Left lung (tissue), 10 donors: ENCODE results near the gene COL6A1. TPM values are rescaled to one million over a fixed set of nuclear protein-coding genes. Genes with fewer than 3 reads are reported as not detected.
A peak's percentile ranks its signal among the peaks of the same experiment; 100 is the strongest.

Experiments
- ATAC-seq: fragments of 200-7000 bp; cut with Tn5 transposase; one replicate; pipeline ENCODE4 v1.9.1; 2020; ENCODE audit warnings: moderate library complexity
- DNase-seq, 4 donors: peaks; one replicate each; pipeline ENCODE4 v3.0.0-alpha.2; 2013 to 2020
- H3K27ac ChIP-seq, 2 donors: fragments of 200-600 bp; sonication (generic) in 1 of 2; one replicate each; pipeline versions ENCODE4 v1.5.0 to v1.8.0; 2020 to 2021
- H3K27me3 ChIP-seq, 2 donors: fragments of 200-600 bp; sonication (generic) in 1 of 2; one replicate each; pipeline versions ENCODE4 v1.5.0 to v1.8.0; 2020 to 2021
- H3K36me3 ChIP-seq, 2 donors: fragments of 200-600 bp; sonication (generic) in 1 of 2; one replicate each; pipeline versions ENCODE4 v1.5.0 to v1.8.0; 2020 to 2021
- H3K4me1 ChIP-seq, 2 donors: fragments of 200-600 bp; one replicate each; pipeline ENCODE4 v1.8.0; 2021
- H3K4me3 ChIP-seq, 2 donors: fragments of 200-600 bp; sonication (generic) in 1 of 2; one replicate each; pipeline versions ENCODE4 v1.5.0 to v1.8.0; 2020 to 2021; ENCODE audit warnings: mild to moderate bottlenecking in 1 of 2
- H3K9me3 ChIP-seq, 2 donors: fragments of 200-600 bp; sonication (generic) in 1 of 2; one replicate each; pipeline versions ENCODE4 v1.5.0 to v1.8.0; 2020 to 2021
- intact Hi-C, 2 donors: fragments of 100-400 bp; cut with DNase I; formaldehyde crosslinking; loops; one replicate each; pipeline versions ENCODE4 v1.11.2 to v1.14.2; 2022
- polyA plus RNA-seq, 6 donors: library from polyadenylated mRNA; unstranded; fragments of 120-200 nt; gene quantifications; one replicate each; pipeline ENCODE4 v1.2.1, GENCODE V29; 2013; ENCODE audit not compliant: insufficient read length in 6 of 6
- total RNA-seq, 2 donors: library from RNA; stranded (reverse); fragmentation: NEBNext Ultra II Directional; extraction: Animal tissue kit (Norgen Biotek cat#: 25700); gene quantifications; one replicate each; pipeline ENCODE4 v1.2.1, GENCODE V29; 2021
- TF ChIP-seq, protein P1 (sequence below), 2 donors: fragments of 200-600 bp; sonication (generic) in 1 of 2; IDR thresholded peaks; one replicate each; pipeline versions ENCODE4 v1.5.0 to v1.8.0; 2021; ENCODE audit warnings: antibody characterized with exemption in 2 of 2
- donor health status: DM: no; HTN: yes; CAD: no.
- donor health status: DM: no; HTN: no; CAD: no.

The COL6A1 gene
- total and polyA plus RNA-seq, 8 donors = 272 to 574 (median 341) TPM

GRCh38 chr21:45965084-45965809 lies 16.3 kb upstream of the COL6A1 start:
- peaks cover 0 to 8% of the 10 kb centered on the region in 2 donors for H3K9me3 ChIP-seq
- H3K27ac ChIP-seq = no peak overlapping the region
- TF ChIP-seq, protein P1, sequence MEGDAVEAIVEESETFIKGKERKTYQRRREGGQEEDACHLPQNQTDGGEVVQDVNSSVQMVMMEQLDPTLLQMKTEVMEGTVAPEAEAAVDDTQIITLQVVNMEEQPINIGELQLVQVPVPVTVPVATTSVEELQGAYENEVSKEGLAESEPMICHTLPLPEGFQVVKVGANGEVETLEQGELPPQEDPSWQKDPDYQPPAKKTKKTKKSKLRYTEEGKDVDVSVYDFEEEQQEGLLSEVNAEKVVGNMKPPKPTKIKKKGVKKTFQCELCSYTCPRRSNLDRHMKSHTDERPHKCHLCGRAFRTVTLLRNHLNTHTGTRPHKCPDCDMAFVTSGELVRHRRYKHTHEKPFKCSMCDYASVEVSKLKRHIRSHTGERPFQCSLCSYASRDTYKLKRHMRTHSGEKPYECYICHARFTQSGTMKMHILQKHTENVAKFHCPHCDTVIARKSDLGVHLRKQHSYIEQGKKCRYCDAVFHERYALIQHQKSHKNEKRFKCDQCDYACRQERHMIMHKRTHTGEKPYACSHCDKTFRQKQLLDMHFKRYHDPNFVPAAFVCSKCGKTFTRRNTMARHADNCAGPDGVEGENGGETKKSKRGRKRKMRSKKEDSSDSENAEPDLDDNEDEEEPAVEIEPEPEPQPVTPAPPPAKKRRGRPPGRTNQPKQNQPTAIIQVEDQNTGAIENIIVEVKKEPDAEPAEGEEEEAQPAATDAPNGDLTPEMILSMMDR (IDR thresholded peaks at IDR 0.05) = no peak
- no peak overlapping the region for H3K4me3 ChIP-seq
- H3K4me1 ChIP-seq = peaks cover 0 to under 1% of the 10 kb centered on the region in 2 donors
- intact Hi-C loops = no loop called here
- H3K27me3 ChIP-seq = peaks cover 0 to 2% of the 10 kb centered on the region in 2 donors
- no peak for ATAC-seq
- H3K36me3 ChIP-seq = no peaks in the 10 kb centered on the region
- DNase-seq = no peak

DNA sequence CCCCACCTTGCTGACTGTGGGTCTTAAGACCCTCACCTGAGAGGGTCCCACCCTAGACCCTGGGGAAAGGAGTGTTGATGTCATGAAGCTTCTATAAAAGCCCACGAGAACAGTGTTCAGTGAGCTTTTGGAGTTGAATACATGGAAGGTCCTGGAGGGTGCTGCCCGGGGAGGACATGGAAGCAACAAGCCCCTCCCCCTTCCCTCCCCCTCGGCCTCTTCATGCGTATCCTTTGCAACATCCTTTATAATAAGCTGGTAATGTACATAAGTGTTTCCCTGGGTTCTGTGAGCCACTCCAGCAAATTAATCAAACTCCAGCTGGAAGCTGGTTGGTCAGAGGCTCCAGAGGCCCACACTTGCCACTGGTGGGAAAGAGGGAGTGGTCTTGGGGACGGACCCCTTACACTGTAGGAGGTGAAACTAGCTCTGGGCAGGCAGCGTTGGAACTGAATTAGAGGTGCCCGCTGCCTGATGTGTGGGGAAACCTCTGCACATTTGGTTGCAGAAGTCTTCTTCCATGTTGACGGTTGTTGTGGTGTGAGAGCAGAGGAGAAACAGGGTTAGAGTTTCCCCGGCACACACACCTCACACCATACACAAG lies 14.7 kb upstream of the COL6A1 start:
- DNase-seq (no peak), ATAC-seq (no peak)
- no peak overlapping the region for H3K27ac ChIP-seq
- H3K9me3 ChIP-seq = no peaks in the 10 kb centered on the region
- TF ChIP-seq, protein P1 (IDR thresholded peaks at IDR 0.05) = no peak
- peaks cover 8 to 10% of the 10 kb centered on the region in 2 donors for H3K4me1 ChIP-seq
- intact Hi-C loops = no loop called here
- H3K36me3 ChIP-seq = no peaks in the 10 kb centered on the region
- no peak overlapping the region for H3K4me3 ChIP-seq
- H3K27me3 ChIP-seq = peaks cover 1 to 17% of the 10 kb centered on the region in 2 donors

DNA sequence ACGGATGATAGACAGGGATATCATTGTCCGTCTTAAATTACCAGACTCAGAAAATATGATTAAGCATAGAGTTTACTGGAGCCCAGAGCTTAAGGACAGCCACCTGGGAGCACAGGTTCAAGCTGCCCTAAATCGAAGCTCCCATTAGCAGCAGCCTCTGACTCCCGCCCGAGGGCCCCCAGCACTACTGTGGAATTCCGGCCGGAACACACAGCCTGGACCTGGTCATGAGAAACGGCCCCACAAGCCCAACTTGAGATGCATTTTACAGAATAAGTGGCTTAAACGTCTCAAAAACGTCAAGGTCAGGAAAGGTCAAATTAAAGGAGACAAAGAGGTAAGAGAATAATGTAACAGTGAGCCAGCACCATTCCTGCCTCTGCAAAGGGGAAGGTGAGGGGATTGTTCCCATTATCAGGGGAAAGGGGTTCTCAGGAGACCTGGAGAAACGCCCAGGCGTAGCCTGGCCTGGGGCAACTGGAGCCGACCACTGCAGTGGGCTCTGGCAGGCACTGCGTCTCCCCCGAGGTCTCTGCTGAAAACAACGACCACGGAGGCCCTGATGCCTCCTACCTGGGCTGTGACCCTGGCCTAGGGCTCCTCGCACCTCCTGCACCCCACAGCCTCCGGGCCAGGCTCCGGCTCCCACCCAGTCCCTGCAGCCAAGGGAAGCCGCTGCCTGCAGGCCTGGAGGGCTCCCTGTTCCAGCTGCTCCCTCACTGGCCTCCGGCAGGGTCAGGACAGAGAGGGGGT lies 11.5 kb upstream of the COL6A1 start:
- intact Hi-C loops = no loop called here
- no peak overlapping the region for H3K27ac ChIP-seq
- H3K36me3 ChIP-seq = no peaks in the 10 kb centered on the region
- no peak overlapping the region for H3K4me3 ChIP-seq
- peaks cover 27 to 49% of the 10 kb centered on the region in 2 donors for H3K27me3 ChIP-seq
- no peaks in the 10 kb centered on the region for H3K9me3 ChIP-seq
- peaks cover 39 to 41% of the 10 kb centered on the region in 2 donors for H3K4me1 ChIP-seq
- ATAC-seq = no peak
- TF ChIP-seq, protein P1 (IDR thresholded peaks at IDR 0.05) = no peak
- no peak for DNase-seq

DNA sequence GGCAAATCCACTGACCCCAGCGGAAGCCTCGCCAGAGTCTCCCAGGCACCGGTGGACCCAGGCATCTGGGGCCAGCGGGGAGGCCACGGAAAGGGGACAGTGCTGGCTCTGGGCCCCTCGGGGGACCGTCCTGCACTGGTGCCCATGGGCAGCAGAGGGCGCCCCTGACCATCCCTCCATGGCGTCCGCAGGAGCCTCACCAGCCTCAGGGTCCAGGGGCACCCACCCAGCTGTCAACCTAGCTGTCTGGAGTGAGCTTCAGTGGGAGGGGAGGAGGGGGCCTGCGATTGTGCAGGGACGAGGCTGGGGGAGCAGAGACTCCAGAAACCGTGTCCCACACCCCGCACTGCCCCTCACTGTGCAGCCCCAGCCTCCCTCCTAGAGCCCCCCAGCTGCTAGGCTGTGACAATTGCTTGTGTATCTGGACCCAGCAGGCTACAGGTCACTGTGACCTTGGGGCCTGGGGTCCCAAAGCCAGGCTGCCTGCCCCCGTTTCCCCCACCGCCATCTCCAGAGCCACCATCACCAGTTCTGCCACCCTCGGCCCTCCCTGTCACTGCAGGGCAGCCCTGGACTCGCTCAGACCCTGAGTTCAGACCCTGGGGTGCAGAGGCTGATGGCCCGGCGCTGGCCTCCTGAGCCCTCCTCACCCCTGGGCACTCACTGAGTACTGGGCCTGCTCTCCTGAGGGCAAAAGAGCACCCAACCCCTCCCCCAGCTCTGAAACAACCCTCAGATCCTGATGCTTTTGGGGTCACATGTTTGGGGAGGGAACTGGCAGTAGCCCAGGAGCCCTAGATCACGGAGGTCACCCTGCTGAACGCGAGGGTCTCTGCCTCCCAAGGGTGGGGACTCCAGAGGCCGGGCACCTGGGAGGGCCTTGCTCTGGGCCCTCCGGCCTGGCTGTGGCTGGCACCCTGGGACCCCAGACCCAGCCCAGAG lies 10.6 kb upstream of the COL6A1 start:
- peaks cover 42 to 43% of the 10 kb centered on the region in 2 donors for H3K4me1 ChIP-seq
- no peaks in the 10 kb centered on the region for H3K9me3 ChIP-seq
- peak overlapping the region; percentile 86 to 91 for H3K27ac ChIP-seq
- no peaks in the 10 kb centered on the region for H3K36me3 ChIP-seq
- TF ChIP-seq, protein P1 (IDR thresholded peaks at IDR 0.05) = peak; percentile 78 to 84
- ATAC-seq = peak; percentile 60
- H3K4me3 ChIP-seq = no peak overlapping the region
- peak in 2 of 4 donors; percentile 72 to 81 for DNase-seq
- H3K27me3 ChIP-seq = peaks cover 29 to 58% of the 10 kb centered on the region in 2 donors
- intact Hi-C loops = no loop called here
